ENCODE results near the gene MYO18B. TPM values are rescaled to one million over a fixed set of nuclear protein-coding genes. Genes with fewer than 3 reads are reported as not detected.

The MYO18B gene
- total and polyA plus RNA-seq, 2 donors (not counting 3 experiments of a cell fraction or from before 2014, with no cell fraction given), result 0.01 TPM; not detected in 1

GRCh38 chr22:25928038-25928437 is 186.1 kb downstream of the MYO18B start:
- intact Hi-C loops (cut with micrococcal nuclease) (no loop called here), dilution Hi-C loops (cut with MboI; ENCODE audit: extremely low pct_ligation_motif_present, low sequenced_read_pairs) (no loop called here)
- no peaks in the 10 kb centered on the region for H3K4me1 ChIP-seq (ENCODE audit: control insufficient read depth, extremely low read depth, insufficient read depth, low read length)
- H3K9me3 ChIP-seq (replicated peaks; ENCODE audit: control insufficient read depth, insufficient read depth, low read length), result no peaks in the 10 kb centered on the region
- H3K27me3 ChIP-seq (ENCODE audit: control insufficient read depth in 2 of 2, insufficient read depth in 2 of 2, low read length in 2 of 2), result no peaks in the 10 kb centered on the region
- H3K27ac ChIP-seq (ENCODE audit: insufficient read depth, low read depth, low read length), result no peak overlapping the region
- no peaks in the 10 kb centered on the region for H3K36me3 ChIP-seq (ENCODE audit: control insufficient read depth in 2 of 2, extremely low read depth in 1 of 2, insufficient read depth in 2 of 2, low read length in 2 of 2)
- CTCF ChIA-PET, result no interaction called here
- POLR2A ChIA-PET, result no interaction called here
- H3K4me3 ChIP-seq (replicated peaks in 1 of 3; ENCODE audit: insufficient read depth in 1 of 3, low read depth in 1 of 3, low read length in 3 of 3), result no peak overlapping the region
- H2AFZ ChIP-seq (ENCODE audit: low read depth, low read length), result no peak overlapping the region
- no peak for TF ChIP-seq MAX (IDR thresholded peaks at IDR 0.05; ENCODE audit: insufficient read depth, insufficient read length)
- no peak for TF ChIP-seq FOS (IDR thresholded peaks at IDR 0.05; ENCODE audit: borderline replicate concordance, insufficient read depth, low read length)
- no peak for TF ChIP-seq CTCF (IDR thresholded peaks at IDR 0.05; ENCODE audit: extremely low read depth in 1 of 2, insufficient read depth in 1 of 2, low read depth in 1 of 2, low read length in 2 of 2)
- TF ChIP-seq MYC (IDR thresholded peaks at IDR 0.05; ENCODE audit: low read depth, low read length), result no peak
- TF ChIP-seq JUN (IDR thresholded peaks at IDR 0.05; ENCODE audit: borderline replicate concordance, insufficient read depth, insufficient read length, low read depth), result no peak
- TF ChIP-seq POLR2AphosphoS5 (IDR thresholded peaks at IDR 0.05; ENCODE audit: insufficient read depth, low read depth, low read length), result no peak
- TF ChIP-seq POLR2A (IDR thresholded peaks at IDR 0.05; ENCODE audit: low read depth, low read length), result no peak
- no peak for TF ChIP-seq GATA2 (IDR thresholded peaks at IDR 0.05; ENCODE audit: insufficient read depth, insufficient read length, low read depth, low read length)
- no peak for TF ChIP-seq EZH2 (IDR thresholded peaks at IDR 0.05; ENCODE audit: borderline replicate concordance, low read depth, low read length, severe bottlenecking)
- H3K9ac ChIP-seq (replicated peaks; ENCODE audit: extremely low read depth, insufficient read depth, low read length), result no peak overlapping the region
- no peaks in the 10 kb centered on the region for H4K20me1 ChIP-seq (replicated peaks; ENCODE audit: control insufficient read depth, extremely low read depth, insufficient read depth, low read length)
- no peak overlapping the region for H3K4me2 ChIP-seq (ENCODE audit: insufficient read depth, low read length)
- no TSS peak for BruUV-seq (replicated peaks)
- no peaks in the 10 kb centered on the region for H3K9me1 ChIP-seq (replicated peaks; ENCODE audit: control insufficient read depth, extremely low read depth, insufficient read depth, low read length)
- no peak for FAIRE-seq
- DNase-seq (ENCODE audit: low read depth, low spot score), result no peak
- H3K79me2 ChIP-seq (ENCODE audit: control insufficient read depth, insufficient read depth, low read length), result no peaks in the 10 kb centered on the region

Data from endothelial cell of umbilical vein (primary cell).